HG02759 (cell line): ENCODE results near the gene CSTPP1.

Source experiments
- ATAC-seq: cut with Tn5 transposase; IDR thresholded peaks from one replicate; pipeline ENCODE4 v1.9.1; 2021; ENCODE audit warnings: mild to moderate bottlenecking, moderate library complexity; ENCODE audit not compliant: unreplicated experiment

Gene CSTPP1

GRCh38 chr11:47154616-47155570, 218.3 kb downstream of the CSTPP1 start:
- no peak for ATAC-seq

GRCh38 chr11:47155879-47156278, 219.3 kb downstream of the CSTPP1 start:
- no peak for ATAC-seq

GRCh38 chr11:47156333-47156732, 219.8 kb downstream of the CSTPP1 start:
- no peak for ATAC-seq

- ATAC-seq, result no peak
These were observed 220.4 kb downstream of the CSTPP1 start for GRCh38 chr11:47156951-47157350.

GRCh38 chr11:47157805-47158204, 221.2 kb downstream of the CSTPP1 start:
- no peak for ATAC-seq

- ATAC-seq, result no peak
These were observed 221.7 kb downstream of the CSTPP1 start for GRCh38 chr11:47158242-47158641.

- no peak for ATAC-seq
These were observed 224.2 kb downstream of the CSTPP1 start for GRCh38 chr11:47160753-47161133.

GRCh38 chr11:47161134-47161854, 224.7 kb downstream of the CSTPP1 start:
- ATAC-seq, result peak; percentile 71

GRCh38 chr11:47161890-47162289, 225.3 kb downstream of the CSTPP1 start:
- ATAC-seq, result no peak

GRCh38 chr11:47162426-47162825, 225.9 kb downstream of the CSTPP1 start:
- no peak for ATAC-seq

GRCh38 chr11:47163193-47163592, 226.6 kb downstream of the CSTPP1 start:
- no peak for ATAC-seq

- no peak for ATAC-seq
These were observed 227.3 kb downstream of the CSTPP1 start for GRCh38 chr11:47163898-47164297.

GRCh38 chr11:47164321-47164720, 227.8 kb downstream of the CSTPP1 start:
- ATAC-seq, result no peak

- ATAC-seq, result no peak
These were observed 228.8 kb downstream of the CSTPP1 start for GRCh38 chr11:47165253-47165840.

- ATAC-seq, result no peak
These were observed 229.8 kb downstream of the CSTPP1 start for GRCh38 chr11:47166368-47166767.

GRCh38 chr11:47171061-47171838, 234.7 kb downstream of the CSTPP1 start:
- ATAC-seq, result no peak

- ATAC-seq, result no peak
These were observed 235.3 kb downstream of the CSTPP1 start for GRCh38 chr11:47171856-47172255.

- ATAC-seq, result no peak
These were observed 236.3 kb downstream of the CSTPP1 start for GRCh38 chr11:47172740-47173336.

GRCh38 chr11:47175746-47176327, 239.3 kb downstream of the CSTPP1 start:
- ATAC-seq, result no peak
